ENCODE data around the gene NUFIP2.

GRCh38 chr17:29243792-29244191 lies 50.2 kb downstream of the NUFIP2 start:
- TF ChIP-seq EZH2 (IDR thresholded peaks at IDR 0.05) = no peak
- no peak for TF ChIP-seq POLR2AphosphoS5 (IDR thresholded peaks at IDR 0.05; ENCODE audit: borderline replicate concordance, low read depth, low read length)

Data from SK-N-MC (cell line).